Liver (tissue), 3 donors: ENCODE measurements around the gene MLXIP.

Experiments used
- GABPA ChIP-seq, 2 donors: IDR thresholded peaks in 1 of 2; conservative IDR thresholded peaks in 1 of 2; 2 replicates each; pipeline ENCODE4 v1.6.1; 2016; ENCODE audit warnings: antibody characterized with exemption in 2 of 2, mild to moderate bottlenecking in 1 of 2, moderate library complexity in 1 of 2
- HNF4A ChIP-seq, 2 donors: conservative IDR thresholded peaks; 2 replicates each; pipeline ENCODE4 v1.6.1; 2016; ENCODE audit warnings: antibody characterized with exemption in 2 of 2, mild to moderate bottlenecking in 2 of 2
- JUND ChIP-seq, 2 donors: IDR thresholded peaks; 2 replicates each; pipeline ENCODE4 v1.6.1; 2016; ENCODE audit warnings: antibody characterized with exemption in 2 of 2
- RXRA ChIP-seq, 2 donors: IDR thresholded peaks; 2 replicates each; pipeline ENCODE4 v1.6.1; 2017 to 2018; ENCODE audit warnings: antibody characterized with exemption in 2 of 2, mild to moderate bottlenecking in 1 of 2
- TAF1 ChIP-seq: conservative IDR thresholded peaks from 2 replicates; pipeline ENCODE4 v1.6.1; 2016; ENCODE audit warnings: antibody characterized with exemption, mild to moderate bottlenecking
- YY1 ChIP-seq: IDR thresholded peaks from 2 replicates; pipeline ENCODE4 v1.6.1; 2016; ENCODE audit warnings: antibody characterized with exemption, mild to moderate bottlenecking
- TF ChIP-seq, protein P1 (sequence below): fragments of 150-350 bp; IDR thresholded peaks from 2 replicates; pipeline ENCODE4 v1.5.1; 2017; ENCODE audit warnings: improper control_type of control experiment, low read depth, low read length; ENCODE audit not compliant: missing input control
- TF ChIP-seq, protein P2 (sequence below): IDR thresholded peaks from 2 replicates; pipeline ENCODE4 v1.6.1; 2016; ENCODE audit warnings: antibody characterized with exemption
- donor health status: healthy.
- donor health status: healthy.

DNA sequence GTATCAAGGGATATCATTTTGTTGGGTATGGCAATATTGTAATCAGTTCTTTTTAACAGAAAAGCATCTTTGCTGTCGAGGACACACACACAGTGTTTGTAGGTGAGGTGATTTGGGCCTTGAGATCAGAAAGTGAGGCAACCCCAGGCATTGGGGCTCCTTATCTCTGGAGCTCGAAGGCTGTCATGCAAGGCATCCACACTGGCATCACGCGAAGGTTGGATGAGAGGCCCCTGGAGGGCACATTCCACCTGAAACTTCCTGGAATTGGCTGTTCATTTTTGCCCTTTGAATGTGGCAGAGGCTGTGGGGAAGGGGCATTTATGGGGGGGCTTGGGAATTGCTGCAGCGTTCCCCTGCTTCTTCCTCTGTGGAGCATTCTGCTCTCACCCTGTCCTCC, 49.9 kb downstream of the MLXIP start:
- TF ChIP-seq, protein P1, sequence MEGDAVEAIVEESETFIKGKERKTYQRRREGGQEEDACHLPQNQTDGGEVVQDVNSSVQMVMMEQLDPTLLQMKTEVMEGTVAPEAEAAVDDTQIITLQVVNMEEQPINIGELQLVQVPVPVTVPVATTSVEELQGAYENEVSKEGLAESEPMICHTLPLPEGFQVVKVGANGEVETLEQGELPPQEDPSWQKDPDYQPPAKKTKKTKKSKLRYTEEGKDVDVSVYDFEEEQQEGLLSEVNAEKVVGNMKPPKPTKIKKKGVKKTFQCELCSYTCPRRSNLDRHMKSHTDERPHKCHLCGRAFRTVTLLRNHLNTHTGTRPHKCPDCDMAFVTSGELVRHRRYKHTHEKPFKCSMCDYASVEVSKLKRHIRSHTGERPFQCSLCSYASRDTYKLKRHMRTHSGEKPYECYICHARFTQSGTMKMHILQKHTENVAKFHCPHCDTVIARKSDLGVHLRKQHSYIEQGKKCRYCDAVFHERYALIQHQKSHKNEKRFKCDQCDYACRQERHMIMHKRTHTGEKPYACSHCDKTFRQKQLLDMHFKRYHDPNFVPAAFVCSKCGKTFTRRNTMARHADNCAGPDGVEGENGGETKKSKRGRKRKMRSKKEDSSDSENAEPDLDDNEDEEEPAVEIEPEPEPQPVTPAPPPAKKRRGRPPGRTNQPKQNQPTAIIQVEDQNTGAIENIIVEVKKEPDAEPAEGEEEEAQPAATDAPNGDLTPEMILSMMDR: no peak
- TF ChIP-seq TAF1 (no peak), RXRA (IDR thresholded peaks at IDR 0.05) (no peak), JUND (IDR thresholded peaks at IDR 0.05) (no peak), GABPA (IDR thresholded peaks at IDR 0.05 in 1 of 2, conservative IDR thresholded peaks at IDR 0.05 in 1 of 2) (no peak), YY1 (no peak), HNF4A (conservative IDR thresholded peaks at IDR 0.05) (no peak)
- TF ChIP-seq, protein P2, sequence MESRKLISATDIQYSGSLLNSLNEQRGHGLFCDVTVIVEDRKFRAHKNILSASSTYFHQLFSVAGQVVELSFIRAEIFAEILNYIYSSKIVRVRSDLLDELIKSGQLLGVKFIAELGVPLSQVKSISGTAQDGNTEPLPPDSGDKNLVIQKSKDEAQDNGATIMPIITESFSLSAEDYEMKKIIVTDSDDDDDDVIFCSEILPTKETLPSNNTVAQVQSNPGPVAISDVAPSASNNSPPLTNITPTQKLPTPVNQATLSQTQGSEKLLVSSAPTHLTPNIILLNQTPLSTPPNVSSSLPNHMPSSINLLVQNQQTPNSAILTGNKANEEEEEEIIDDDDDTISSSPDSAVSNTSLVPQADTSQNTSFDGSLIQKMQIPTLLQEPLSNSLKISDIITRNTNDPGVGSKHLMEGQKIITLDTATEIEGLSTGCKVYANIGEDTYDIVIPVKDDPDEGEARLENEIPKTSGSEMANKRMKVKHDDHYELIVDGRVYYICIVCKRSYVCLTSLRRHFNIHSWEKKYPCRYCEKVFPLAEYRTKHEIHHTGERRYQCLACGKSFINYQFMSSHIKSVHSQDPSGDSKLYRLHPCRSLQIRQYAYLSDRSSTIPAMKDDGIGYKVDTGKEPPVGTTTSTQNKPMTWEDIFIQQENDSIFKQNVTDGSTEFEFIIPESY: no peak
